Coronary artery (tissue), 2 donors: ENCODE data around the gene TMC7.

ENCODE experiments used
- DNase-seq: peaks from one replicate; pipeline ENCODE4 v3.0.0-alpha.2; 2017; ENCODE audit warnings: low spot score
- H3K27ac ChIP-seq, 2 donors: fragments of 200-600 bp; sonication (generic); one replicate each; pipeline ENCODE4 v1.5.1; 2016 to 2019
- H3K4me3 ChIP-seq: fragments of 200-600 bp; sonication (generic); 2 replicates; pipeline ENCODE4 v1.5.1; 2016; ENCODE audit warnings: mild to moderate bottlenecking, moderate library complexity
- CTCF ChIP-seq: fragments of 200-600 bp; sonication (generic); IDR thresholded peaks from one replicate; pipeline ENCODE4 v1.5.1; 2019; ENCODE audit warnings: antibody characterized with exemption

TMC7 gene

GRCh38 chr16:18958621-18959029 lies 25.1 kb upstream of the TMC7 start:
- Histone ChIP-seq H3K4me3 (no peak overlapping the region), H3K27ac (no peak overlapping the region)
- TF ChIP-seq CTCF, result no peak
- no peak for DNase-seq

- H3K27ac ChIP-seq, result no peak overlapping the region
- no peak overlapping the region for H3K4me3 ChIP-seq
- DNase-seq, result no peak
- no peak for TF ChIP-seq CTCF
Observed at GRCh38 chr16:18959031-18959505, 24.7 kb upstream of the TMC7 start.

- no peak overlapping the region for H3K4me3 ChIP-seq
- TF ChIP-seq CTCF, result no peak
- no peak for DNase-seq
- H3K27ac ChIP-seq, result no peak overlapping the region
Observed at GRCh38 chr16:18965555-18965954, 18.2 kb upstream of the TMC7 start.

- no peak overlapping the region for H3K27ac ChIP-seq
- no peak overlapping the region for H3K4me3 ChIP-seq
- no peak for DNase-seq
- TF ChIP-seq CTCF, result no peak
Observed at GRCh38 chr16:18966791-18967190, 16.9 kb upstream of the TMC7 start.

- Histone ChIP-seq H3K27ac (no peak overlapping the region), H3K4me3 (peak overlapping the region; percentile 62)
- DNase-seq, result peak; percentile 83
- peak; percentile 87 for TF ChIP-seq CTCF
Observed at GRCh38 chr16:18969050-18969854, 14.5 kb upstream of the TMC7 start.

GRCh38 chr16:18969855-18970240 lies 13.9 kb upstream of the TMC7 start:
- H3K27ac ChIP-seq, result no peak overlapping the region
- no peak for TF ChIP-seq CTCF
- DNase-seq, result no peak

GRCh38 chr16:18975109-18975508 lies 8.6 kb upstream of the TMC7 start:
- no peak overlapping the region for H3K4me3 ChIP-seq
- no peak overlapping the region for H3K27ac ChIP-seq
- no peak for DNase-seq
- no peak for TF ChIP-seq CTCF

More at GRCh38 chr16:18969855-18970240, 13.9 kb upstream of the TMC7 start:
- H3K4me3 ChIP-seq, result no peak overlapping the region
